CD4-positive, CD25-positive, alpha-beta regulatory T cell (primary cell): Measurements from ENCODE around the gene CCDC187. TPM values are rescaled to one million over a fixed set of nuclear protein-coding genes. Genes with fewer than 3 reads are reported as not detected.
"Not testable (repeated sequence)": the region's sequence is repeated elsewhere in the genome, so short reads cannot be mapped to it uniquely, and the experiment has no call there.

Experiments
- ATAC-seq, 2 donors: fragments of 150-1000 bp; cut with Tn5 transposase; one replicate each; pipeline ENCODE4 v1.10.0; 2021; ENCODE audit warnings: low read depth in 2 of 2, moderate number of reproducible peaks in 2 of 2, moderate library complexity in 1 of 2
- DNase-seq, 3 donors: peaks; one replicate each; pipeline versions ENCODE4 v3.0.0 to v3.0.0-alpha.2; 2012 to 2022; ENCODE audit warnings: mixed read lengths in 1 of 3
- H3K27ac ChIP-seq: one replicate; pipeline ENCODE4 v1.7.0; 2013; ENCODE audit warnings: mild to moderate bottlenecking, low read length; ENCODE audit not compliant: insufficient read depth, poor library complexity, severe bottlenecking
- H3K27me3 ChIP-seq: one replicate; pipeline ENCODE4 v1.7.0; 2013; ENCODE audit warnings: low read length; ENCODE audit not compliant: control insufficient read depth, insufficient read depth
- H3K36me3 ChIP-seq: one replicate; pipeline ENCODE4 v1.7.0; 2013; ENCODE audit warnings: mild to moderate bottlenecking, low read length, moderate library complexity; ENCODE audit not compliant: control insufficient read depth, insufficient read depth
- H3K4me1 ChIP-seq: 2 replicates; pipeline ENCODE4 v1.7.0; 2013; ENCODE audit warnings: mild to moderate bottlenecking, low read length; ENCODE audit not compliant: insufficient read depth, control insufficient read depth, poor library complexity, severe bottlenecking
- H3K4me3 ChIP-seq: one replicate; pipeline ENCODE4 v1.7.0; 2013; ENCODE audit warnings: low read depth, mild to moderate bottlenecking, low read length, moderate library complexity
- H3K9me3 ChIP-seq, 2 experiments: 1 replicate in 1 of 2; 2 replicates in 1 of 2; pipeline ENCODE4 v1.7.0; 2013; ENCODE audit warnings: low read length in 2 of 2, mild to moderate bottlenecking in 1 of 2, moderate library complexity in 1 of 2; ENCODE audit not compliant: control insufficient read depth in 2 of 2
- H3K27ac Mint-ChIP-seq, 3 donors: one replicate each; pipeline ENCODE4 v1.8.0; 2020 to 2022; ENCODE audit warnings: mild to moderate bottlenecking in 3 of 3, mixed read lengths in 3 of 3, moderate library complexity in 2 of 3
- H3K27me3 Mint-ChIP-seq: one replicate; pipeline ENCODE4 v1.8.0; 2022; ENCODE audit warnings: mild to moderate bottlenecking, mixed read lengths
- H3K36me3 Mint-ChIP-seq: one replicate; pipeline ENCODE4 v1.8.0; 2020; ENCODE audit warnings: mixed read lengths
- H3K4me1 Mint-ChIP-seq, 4 donors: one replicate each; pipeline ENCODE4 v1.8.0; 2020 to 2022; ENCODE audit warnings: mixed read lengths in 4 of 4, mild to moderate bottlenecking in 1 of 4
- H3K4me3 Mint-ChIP-seq, 4 donors: one replicate each; pipeline ENCODE4 v1.8.0; 2020 to 2022; ENCODE audit warnings: mild to moderate bottlenecking in 4 of 4, mixed read lengths in 4 of 4, moderate library complexity in 3 of 4
- H3K9me3 Mint-ChIP-seq, 7 donors: one replicate each; pipeline ENCODE4 v1.8.0; 2020 to 2022; ENCODE audit warnings: mixed read lengths in 7 of 7, mild to moderate bottlenecking in 3 of 7, moderate library complexity in 2 of 7
- polyA plus RNA-seq, 4 donors: library from polyadenylated mRNA; unstranded; fragments of 300-500 nt; fragmentation: Illumina TruSeq; gene quantifications; one replicate each; pipeline ENCODE4 v1.2.3, GENCODE V29; 2021
- total RNA-seq: library from RNA; stranded (reverse); gene quantifications from one replicate; pipeline ENCODE4 v1.2.3, GENCODE V29; 2022

CCDC187 gene
- total RNA-seq (not detected), polyA plus RNA-seq (not detected)

GRCh38 chr9:136303825-136304416 lies at the start of gene CCDC187:
TSS of gene CCDC187 (minus strand) at chr9:136304094. CDS start at chr9:136303830, 264 bp downstream.
- Histone ChIP-seq H3K9me3 (no peaks in the 10 kb centered on the region), H3K4me3 (no peak within 1 kb of the TSS), H3K27me3 (peaks cover 2% of the 10 kb centered on the region), H3K27ac (no peak within 1 kb of the TSS), H3K36me3 (no peaks in the 10 kb centered on the region), H3K4me1 (peaks cover 4% of the 10 kb centered on the region)
- Mint-ChIP-seq H3K9me3 (no peaks in the 10 kb centered on the region), H3K36me3 (no peaks in the 10 kb centered on the region), H3K4me3 (no peak within 1 kb of the TSS), H3K4me1 (peaks cover 0 to 6% (median 4%) of the 10 kb centered on the region in 4 donors), H3K27ac (no peak within 1 kb of the TSS), H3K27me3 (no peaks in the 10 kb centered on the region)
- DNase-seq: no peak
- ATAC-seq: no peak

GRCh38 chr9:136353088-136353487 lies 49.2 kb upstream of the CCDC187 start:
- Mint-ChIP-seq H3K9me3 (no peaks in the 10 kb centered on the region), H3K27me3 (no peaks in the 10 kb centered on the region), H3K36me3 (no peaks in the 10 kb centered on the region), H3K4me1 (no peaks in the 10 kb centered on the region), H3K4me3 (no peak overlapping the region), H3K27ac (no peak overlapping the region)
- no peak overlapping the region for H3K4me3 ChIP-seq
- ATAC-seq: no peak
- H3K9me3 ChIP-seq: no peaks in the 10 kb centered on the region
- H3K27me3 ChIP-seq: no peaks in the 10 kb centered on the region
- no peak overlapping the region for H3K27ac ChIP-seq
- H3K4me1 ChIP-seq: no peaks in the 10 kb centered on the region
- no peak for DNase-seq
- no peaks in the 10 kb centered on the region for H3K36me3 ChIP-seq

- H3K4me1 Mint-ChIP-seq: no peaks in the 10 kb centered on the region
Measured at GRCh38 chr9:136352682-136353081, 48.8 kb upstream of the CCDC187 start.

GRCh38 chr9:136351868-136352267 lies 48.0 kb upstream of the CCDC187 start:
- H3K27ac ChIP-seq, H3K4me3 ChIP-seq, H3K36me3 Mint-ChIP-seq, H3K9me3 ChIP-seq, H3K36me3 ChIP-seq, H3K4me3 Mint-ChIP-seq, H3K4me1 ChIP-seq, H3K4me1 Mint-ChIP-seq, ATAC-seq, H3K9me3 Mint-ChIP-seq, H3K27me3 Mint-ChIP-seq, H3K27me3 ChIP-seq, H3K27ac Mint-ChIP-seq: not testable (repeated sequence)
- peak in 1 of 3 donors; percentile 16 for DNase-seq

More at GRCh38 chr9:136352682-136353081, 48.8 kb upstream of the CCDC187 start:
- ATAC-seq (no peak), DNase-seq (no peak)
- H3K27me3 ChIP-seq: no peaks in the 10 kb centered on the region
- H3K4me3 ChIP-seq: no peak overlapping the region
- no peak overlapping the region for H3K27ac ChIP-seq
- Mint-ChIP-seq H3K36me3 (no peaks in the 10 kb centered on the region), H3K4me3 (no peak overlapping the region), H3K27ac (no peak overlapping the region), H3K27me3 (no peaks in the 10 kb centered on the region), H3K9me3 (no peaks in the 10 kb centered on the region)
- H3K36me3 ChIP-seq: no peaks in the 10 kb centered on the region
- no peaks in the 10 kb centered on the region for H3K9me3 ChIP-seq
- no peaks in the 10 kb centered on the region for H3K4me1 ChIP-seq

- no peaks in the 10 kb centered on the region for H3K27me3 ChIP-seq
- no peak overlapping the region for H3K27ac Mint-ChIP-seq
- H3K4me3 ChIP-seq: no peak overlapping the region
- H3K4me3 Mint-ChIP-seq: no peak overlapping the region
- H3K4me1 Mint-ChIP-seq: no peaks in the 10 kb centered on the region
- no peaks in the 10 kb centered on the region for H3K4me1 ChIP-seq
- DNase-seq (no peak), ATAC-seq (no peak)
- H3K36me3 ChIP-seq: no peaks in the 10 kb centered on the region
- H3K36me3 Mint-ChIP-seq: no peaks in the 10 kb centered on the region
- H3K9me3 Mint-ChIP-seq: no peaks in the 10 kb centered on the region
- H3K27me3 Mint-ChIP-seq: no peaks in the 10 kb centered on the region
- H3K27ac ChIP-seq: no peak overlapping the region
- H3K9me3 ChIP-seq: no peaks in the 10 kb centered on the region
Measured at GRCh38 chr9:136351252-136351800, 47.4 kb upstream of the CCDC187 start.

- Histone ChIP-seq H3K27me3 (no peaks in the 10 kb centered on the region), H3K4me3 (no peak overlapping the region), H3K9me3 (no peaks in the 10 kb centered on the region), H3K36me3 (no peaks in the 10 kb centered on the region), H3K4me1 (no peaks in the 10 kb centered on the region), H3K27ac (no peak overlapping the region)
- H3K9me3 Mint-ChIP-seq: no peaks in the 10 kb centered on the region
- no peaks in the 10 kb centered on the region for H3K4me1 Mint-ChIP-seq
- no peaks in the 10 kb centered on the region for H3K27me3 Mint-ChIP-seq
- H3K36me3 Mint-ChIP-seq: no peaks in the 10 kb centered on the region
- ATAC-seq (no peak), DNase-seq (no peak)
- H3K27ac Mint-ChIP-seq: no peak overlapping the region
- H3K4me3 Mint-ChIP-seq: no peak overlapping the region
Measured at GRCh38 chr9:136349546-136349945, 45.7 kb upstream of the CCDC187 start.

- Mint-ChIP-seq H3K4me1 (no peaks in the 10 kb centered on the region), H3K36me3 (no peaks in the 10 kb centered on the region), H3K9me3 (no peaks in the 10 kb centered on the region), H3K4me3 (no peak overlapping the region), H3K27me3 (no peaks in the 10 kb centered on the region), H3K27ac (no peak overlapping the region)
- DNase-seq: no peak
- Histone ChIP-seq H3K9me3 (no peaks in the 10 kb centered on the region), H3K4me1 (no peaks in the 10 kb centered on the region), H3K27me3 (no peaks in the 10 kb centered on the region), H3K27ac (no peak overlapping the region), H3K36me3 (no peaks in the 10 kb centered on the region), H3K4me3 (no peak overlapping the region)
- ATAC-seq: no peak
Measured at GRCh38 chr9:136348691-136349090, 44.8 kb upstream of the CCDC187 start.
